GM19035 (cell line): Measurements from ENCODE around the gene PALLD.

Experiments
- ATAC-seq: cut with Tn5 transposase; IDR thresholded peaks from one replicate; pipeline ENCODE4 v1.9.1; 2021; ENCODE audit not compliant: unreplicated experiment

Gene PALLD

DNA sequence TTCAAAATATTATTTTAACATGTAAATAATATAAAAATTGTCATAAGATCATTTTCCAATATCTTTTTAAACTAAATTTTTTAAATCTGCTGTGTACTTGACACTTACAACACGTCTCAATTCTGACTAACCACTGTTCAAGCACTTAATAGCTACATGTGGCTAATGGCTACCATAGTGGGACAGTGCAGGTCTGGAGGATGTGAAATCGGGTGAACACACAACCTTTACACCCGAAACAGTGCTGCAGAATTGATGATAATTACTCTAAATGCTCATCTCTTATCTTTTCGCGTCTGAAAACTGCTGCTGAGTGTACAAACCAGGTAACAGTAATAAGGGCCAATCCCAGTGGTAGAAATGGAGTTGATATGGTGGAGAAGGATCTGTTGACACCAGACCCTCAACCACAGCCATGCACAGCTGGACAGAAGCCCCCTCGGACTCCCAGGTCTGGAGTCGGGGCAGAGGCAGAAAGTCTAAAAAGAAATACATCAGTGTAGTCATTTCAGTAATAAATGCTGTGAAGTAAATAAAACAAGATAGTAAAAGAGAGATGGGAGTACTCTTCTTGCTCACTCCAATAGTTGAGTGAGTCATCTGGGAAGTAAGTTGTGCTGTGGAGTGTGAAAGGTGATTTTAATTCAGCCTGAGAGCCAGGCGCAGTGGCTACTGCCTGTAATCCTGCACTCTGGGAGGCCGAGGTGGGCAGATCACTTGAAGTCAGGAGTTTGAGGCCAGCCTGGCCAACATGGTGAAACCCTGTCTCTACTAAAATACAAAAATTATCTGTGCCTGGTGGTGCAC, 363.2 kb downstream of the PALLD start:
- peak; percentile 95 for ATAC-seq

DNA sequence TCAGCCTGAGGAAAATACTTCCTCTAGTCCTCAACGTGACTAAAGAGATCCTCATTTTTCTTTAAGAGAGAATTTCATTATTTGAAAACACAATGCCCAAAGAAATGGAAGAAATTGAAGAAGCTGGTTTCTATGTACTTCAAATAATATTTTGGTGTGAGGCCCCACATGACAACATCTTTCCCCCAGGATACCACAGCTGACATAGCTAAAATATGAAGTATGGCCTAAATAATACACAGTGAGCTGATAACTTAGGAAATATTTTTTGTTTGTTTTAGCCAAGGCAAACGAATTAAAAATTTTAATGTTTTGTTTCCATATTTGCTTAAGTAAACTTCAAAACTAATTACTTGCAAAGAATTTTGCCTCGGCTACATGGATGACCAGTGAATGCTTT, 364.0 kb downstream of the PALLD start:
- no peak for ATAC-seq

DNA sequence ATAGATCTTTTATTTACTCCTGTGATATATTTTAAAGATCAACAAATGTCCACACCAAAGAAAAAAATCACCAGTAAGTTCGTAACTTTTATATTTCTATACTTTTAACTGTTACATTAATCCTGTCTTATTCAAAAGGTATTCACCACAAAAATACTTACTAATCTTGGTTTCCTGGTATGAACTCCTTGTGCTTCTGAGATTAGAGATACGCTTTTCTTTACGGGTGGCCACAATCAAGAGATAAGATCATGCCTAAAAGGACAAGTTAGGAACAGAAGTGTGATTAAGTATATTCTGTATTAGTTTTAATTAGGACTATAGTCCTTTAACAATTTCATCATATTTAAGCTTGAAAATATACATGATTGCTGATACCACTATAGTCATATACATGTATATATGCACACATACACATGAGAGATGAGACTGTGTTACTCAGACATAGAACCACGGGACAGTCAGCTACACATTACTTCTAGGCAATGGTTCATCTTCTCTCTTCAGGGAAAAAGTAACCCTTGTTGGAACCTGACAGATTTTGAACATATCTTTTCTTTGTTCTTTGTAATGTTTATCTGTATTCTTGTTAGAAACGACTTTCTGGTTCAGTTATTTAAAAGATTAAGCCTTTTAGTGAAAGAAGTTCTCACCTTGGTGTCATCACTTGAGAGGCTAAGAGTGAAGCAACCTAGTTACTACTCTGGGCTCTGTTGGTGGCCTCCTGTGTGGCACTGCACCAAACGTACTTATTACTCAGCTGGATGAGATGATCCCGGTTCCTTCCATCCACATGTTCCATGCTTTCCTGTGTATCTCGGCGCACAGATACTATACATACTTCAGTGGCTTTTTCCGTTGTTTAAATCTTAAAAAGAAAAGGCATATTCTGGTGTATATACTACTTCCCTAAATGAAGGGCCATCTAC, 367.1 kb downstream of the PALLD start:
- no peak for ATAC-seq

DNA sequence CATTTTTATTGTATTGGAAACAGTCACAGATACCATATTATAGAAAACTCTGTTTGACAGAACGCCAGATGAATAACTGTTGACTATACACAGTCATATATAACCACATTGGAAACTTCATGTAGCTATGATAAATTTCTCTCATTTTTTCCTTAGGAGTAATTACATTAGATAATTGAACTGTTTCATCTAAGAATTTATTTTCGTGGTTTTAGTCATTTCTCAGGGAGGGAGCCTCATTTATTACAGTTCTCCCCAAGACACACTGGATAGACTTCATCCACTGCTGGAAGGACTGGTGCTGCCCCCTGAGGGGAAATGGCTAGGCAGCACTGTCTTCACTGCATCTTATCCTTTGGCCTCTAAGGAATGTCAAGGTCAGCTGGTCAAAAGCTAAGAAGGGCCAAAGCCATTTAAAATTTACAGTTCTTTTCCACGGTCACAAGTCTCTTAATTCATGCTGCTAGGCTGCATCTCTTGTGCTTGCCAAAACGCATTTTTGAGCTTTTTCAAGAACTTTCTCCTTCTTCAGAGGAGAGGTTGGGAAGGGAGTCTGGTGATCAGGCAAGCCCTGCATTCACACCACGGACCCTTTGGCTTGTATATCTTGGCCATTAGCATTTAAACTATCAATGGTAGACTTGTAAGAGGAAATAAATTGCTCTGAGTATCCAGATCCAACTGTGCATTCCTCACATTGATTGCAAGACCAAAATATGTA, 368.1 kb downstream of the PALLD start:
- no peak for ATAC-seq

DNA sequence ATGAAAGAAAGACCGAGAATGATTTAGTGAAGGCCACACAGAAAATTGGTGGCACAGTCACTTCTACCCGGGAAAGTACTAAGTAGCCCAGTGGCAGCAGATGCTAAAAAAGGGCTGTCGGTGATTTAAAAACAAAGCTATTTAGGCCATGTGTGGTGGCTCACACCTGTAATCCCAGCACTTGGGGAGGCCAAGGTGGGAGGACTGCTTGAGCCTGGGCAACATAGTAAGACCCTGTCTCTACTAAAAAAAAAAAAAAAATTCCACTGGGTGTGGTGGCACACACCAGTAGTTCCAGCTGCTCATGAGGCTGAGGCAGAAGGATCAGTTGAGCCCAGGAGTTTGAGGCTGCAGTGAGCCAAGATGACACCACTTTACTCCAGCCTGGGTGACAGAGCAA, 369.0 kb downstream of the PALLD start:
- no peak for ATAC-seq

DNA sequence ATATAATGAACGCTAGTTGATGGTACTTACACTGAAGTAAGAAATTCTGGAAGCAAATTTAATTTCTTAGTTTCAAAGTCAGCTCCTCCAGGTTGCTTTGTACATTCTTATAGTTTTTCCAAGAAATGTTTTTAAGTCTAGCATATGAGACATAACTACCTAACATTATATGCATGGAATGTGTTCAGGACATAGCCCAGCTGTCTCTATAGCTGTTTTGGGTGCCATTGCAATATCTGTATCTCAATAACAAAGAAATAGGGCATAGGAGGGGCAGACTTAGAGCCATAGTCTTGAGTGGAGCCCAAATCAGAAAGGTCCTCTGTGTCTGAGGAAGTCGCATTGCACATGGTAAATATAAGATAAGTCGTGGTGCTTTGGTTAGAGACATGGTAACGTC, 369.8 kb downstream of the PALLD start:
- ATAC-seq, result no peak

DNA sequence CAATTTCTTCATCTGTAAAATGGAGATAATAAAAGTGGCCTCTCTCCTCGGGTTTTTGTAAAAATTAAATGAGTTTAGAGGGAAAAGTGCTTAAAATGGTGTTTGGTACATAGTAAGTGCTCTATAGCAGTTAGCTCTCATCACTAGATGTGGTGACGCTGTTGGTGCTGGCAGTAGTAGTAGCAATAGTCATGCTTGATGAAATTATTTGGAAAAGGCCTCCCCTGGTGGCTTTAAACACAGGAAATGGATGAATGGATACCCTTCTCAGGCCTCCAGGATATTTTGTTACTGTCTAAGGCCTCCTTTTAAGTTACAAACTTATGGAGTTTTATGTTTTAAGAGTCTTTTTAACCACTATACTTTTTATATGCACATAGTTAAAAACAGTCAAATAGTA, 370.3 kb downstream of the PALLD start:
- no peak for ATAC-seq

DNA sequence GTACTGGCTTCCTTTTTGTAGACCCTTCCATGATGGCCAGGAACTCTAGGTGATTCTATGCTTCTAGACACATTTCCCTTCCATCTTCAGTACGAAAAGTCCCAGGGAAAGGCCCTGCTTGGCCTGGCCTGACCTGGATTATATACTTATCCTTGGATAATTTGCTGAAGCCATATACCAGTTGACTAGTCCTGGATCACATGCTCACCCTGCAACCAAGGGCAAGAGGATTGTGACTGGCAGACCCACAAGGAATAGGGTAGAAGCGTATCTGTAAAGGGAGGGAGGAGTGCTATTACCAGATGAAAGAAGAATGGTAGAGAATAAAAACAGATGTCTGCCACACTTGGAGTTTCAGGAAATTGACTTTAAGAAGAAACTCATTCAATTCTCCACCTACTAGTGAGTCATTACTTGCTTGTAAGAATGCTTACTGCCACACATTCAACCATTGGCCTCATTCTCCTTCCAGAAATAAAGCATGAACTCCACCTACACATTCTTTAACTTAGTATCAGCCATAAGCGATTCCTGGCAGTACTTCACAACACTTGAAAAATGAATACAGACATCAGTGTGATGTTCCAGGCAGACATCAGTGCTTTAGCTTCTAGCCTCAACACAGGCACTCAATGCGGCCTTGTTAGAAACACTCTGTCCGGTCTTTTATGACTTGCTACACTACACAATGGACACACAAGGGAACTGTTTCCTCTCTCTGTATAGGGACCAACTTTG, 371.4 kb downstream of the PALLD start:
- no peak for ATAC-seq

DNA sequence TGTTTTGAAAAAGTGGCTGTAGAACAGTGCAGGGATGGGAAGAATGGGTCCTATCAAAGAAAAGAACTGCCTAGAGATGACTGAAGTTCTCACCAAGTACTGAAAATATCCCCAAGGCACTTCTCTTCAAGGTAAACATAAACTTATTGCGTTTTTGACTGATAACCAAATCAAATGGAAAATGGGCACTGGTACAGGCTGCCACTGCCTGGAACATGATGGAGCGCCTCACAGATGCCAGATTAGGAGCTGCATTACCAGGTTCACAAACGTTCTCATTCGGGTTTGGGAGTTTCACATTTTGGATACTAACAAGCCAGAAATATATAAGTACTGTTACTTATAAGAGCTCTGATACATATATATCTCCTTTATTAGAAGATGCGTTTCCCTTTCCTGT, 371.9 kb downstream of the PALLD start:
- no peak for ATAC-seq

DNA sequence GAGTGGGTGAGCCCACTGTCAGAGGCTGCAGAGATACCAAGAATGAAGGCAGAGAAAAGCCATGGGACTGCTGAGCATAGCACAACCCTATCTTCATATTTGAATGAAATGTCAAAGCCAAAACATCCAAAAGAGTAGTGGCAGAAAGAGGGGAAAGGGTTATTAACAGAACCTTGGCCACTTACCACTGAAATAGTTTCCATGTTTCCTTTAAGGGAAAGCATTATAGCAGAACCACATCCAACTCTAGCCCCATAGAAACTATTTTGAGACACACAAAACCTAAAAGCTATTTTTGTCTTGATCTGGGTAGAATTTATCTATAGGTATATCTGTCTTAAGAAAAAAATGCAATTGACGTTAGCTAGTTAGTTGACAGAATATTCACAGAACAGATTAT, 373.2 kb downstream of the PALLD start:
- no peak for ATAC-seq

DNA sequence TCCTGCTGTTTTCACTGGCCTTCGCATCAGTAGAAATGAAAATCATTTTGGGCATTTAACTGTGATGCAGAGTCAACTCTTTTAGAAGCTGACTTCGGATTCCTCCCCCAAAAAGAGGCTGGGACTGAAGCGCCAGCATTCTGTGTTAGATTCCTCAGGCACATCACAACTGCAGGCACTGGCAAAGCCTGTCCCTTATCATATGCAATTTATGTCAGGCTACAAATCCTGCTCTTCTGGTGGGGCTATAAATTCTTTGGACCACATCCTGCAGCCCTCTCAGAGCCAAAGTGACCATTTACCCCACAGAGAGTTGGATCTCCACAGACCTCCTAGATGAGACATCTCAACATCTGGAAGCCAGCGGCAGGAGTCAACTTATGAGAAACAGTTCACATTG, 374.8 kb downstream of the PALLD start:
- ATAC-seq, result no peak

DNA sequence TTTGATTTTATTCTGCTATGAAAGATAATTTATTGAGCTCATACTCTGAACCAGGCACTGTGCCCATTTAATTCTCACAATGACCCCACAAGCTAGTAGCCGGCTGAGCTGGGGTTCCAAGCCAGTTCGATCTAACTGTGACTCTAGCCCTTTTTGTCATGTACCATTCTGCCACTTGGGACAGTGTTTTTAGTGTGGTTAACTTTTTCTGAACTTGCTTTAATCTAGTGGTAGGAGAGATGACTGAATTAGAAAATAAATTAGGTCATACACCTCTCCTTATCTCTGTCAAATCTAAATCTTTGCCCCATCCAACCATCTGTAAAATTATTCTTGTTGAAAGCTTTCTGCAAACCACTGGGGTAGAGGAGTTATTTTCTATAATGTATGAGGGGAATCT, 377.2 kb downstream of the PALLD start:
- ATAC-seq, result no peak

DNA sequence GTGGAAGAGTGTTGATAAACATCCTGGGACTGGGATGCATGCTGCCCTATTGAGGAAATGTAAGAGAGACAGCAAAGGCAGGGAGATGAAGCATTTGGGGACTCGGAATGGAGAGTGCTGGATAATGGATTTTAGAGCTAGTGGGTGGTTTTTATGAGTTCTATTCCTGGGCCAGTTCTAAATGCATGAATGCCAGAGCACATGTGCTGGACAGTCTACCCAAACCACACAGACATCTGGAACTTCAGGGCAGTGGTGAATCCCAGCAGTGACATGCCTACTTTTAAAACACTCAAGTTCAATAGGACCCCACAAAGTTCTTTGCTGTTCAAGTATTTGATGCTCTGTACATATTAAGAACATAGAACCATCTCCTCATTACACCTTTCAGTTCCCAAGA, 379.3 kb downstream of the PALLD start:
- no peak for ATAC-seq

DNA sequence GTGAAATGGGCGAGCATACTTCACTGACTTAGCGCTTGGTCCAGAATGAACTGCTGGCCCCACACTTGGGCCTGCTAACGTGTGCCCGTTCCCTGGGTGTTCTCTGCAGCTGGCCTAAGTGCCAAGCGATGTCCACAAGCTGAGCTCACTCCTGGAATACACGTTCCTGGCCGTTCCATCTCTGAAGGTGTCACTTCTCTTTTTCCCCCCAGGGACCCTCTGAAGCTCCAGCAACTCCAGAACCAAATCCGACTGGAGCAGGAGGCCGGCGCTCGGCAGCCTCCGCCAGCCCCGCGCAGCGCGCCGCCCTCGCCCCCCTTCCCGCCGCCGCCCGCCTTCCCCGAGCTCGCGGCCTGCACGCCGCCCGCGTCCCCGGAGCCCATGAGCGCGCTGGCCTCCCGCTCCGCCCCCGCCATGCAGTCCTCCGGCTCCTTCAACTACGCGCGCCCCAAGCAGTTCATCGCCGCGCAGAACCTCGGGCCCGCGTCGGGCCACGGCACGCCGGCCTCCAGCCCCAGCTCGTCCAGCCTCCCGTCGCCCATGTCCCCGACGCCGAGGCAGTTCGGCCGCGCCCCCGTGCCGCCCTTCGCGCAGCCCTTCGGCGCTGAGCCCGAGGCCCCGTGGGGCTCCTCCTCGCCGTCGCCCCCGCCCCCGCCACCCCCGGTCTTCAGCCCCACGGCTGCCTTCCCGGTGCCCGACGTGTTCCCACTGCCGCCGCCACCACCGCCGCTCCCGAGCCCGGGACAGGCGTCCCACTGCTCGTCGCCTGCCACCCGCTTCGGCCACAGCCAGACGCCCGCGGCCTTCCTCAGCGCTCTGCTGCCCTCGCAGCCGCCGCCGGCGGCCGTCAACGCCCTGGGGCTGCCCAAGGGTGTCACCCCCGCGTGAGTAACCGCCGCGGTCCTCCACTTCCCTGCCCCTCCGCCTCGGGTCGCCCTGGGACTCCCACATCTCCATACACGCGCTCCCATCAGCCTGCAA, 380.9 kb downstream of the PALLD start:
- peak; percentile 50 for ATAC-seq

DNA sequence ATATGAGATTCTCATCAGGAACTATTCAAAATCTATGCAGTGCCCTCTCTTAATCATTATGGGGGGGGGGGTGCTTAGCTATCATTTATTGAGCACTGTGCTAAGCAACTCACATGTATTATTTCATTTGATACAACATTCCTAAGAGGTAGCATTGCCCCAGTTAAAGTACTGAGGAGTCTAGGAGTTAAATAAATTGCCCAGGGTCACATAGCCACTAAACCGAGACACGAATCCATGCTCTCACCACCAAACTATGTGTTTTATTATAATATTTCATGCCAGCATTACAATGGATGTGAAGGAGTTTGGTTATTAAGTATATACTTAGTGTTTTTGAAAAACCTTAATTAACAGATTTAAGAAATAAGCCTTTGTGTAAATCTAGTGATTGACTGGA, 381.8 kb downstream of the PALLD start:
- ATAC-seq, result no peak

DNA sequence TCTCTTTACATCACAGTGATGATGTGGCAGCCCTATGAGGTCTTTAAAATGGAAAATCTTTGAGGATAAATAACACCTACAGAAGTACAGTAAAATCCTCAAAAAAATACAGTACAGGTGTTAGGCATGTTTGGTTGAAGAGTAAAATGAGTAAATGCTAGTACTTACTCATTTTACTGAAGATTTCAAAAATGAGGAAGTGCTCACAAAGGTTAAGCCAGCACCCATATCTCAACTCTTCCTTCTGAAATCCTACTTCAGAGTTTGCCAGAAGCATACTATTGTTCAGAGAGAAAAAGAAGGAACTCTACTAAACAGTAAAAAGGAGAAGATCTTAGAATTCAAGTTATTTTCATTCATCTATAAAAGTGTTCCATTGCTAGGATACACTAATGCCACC, 382.3 kb downstream of the PALLD start:
- no peak for ATAC-seq

DNA sequence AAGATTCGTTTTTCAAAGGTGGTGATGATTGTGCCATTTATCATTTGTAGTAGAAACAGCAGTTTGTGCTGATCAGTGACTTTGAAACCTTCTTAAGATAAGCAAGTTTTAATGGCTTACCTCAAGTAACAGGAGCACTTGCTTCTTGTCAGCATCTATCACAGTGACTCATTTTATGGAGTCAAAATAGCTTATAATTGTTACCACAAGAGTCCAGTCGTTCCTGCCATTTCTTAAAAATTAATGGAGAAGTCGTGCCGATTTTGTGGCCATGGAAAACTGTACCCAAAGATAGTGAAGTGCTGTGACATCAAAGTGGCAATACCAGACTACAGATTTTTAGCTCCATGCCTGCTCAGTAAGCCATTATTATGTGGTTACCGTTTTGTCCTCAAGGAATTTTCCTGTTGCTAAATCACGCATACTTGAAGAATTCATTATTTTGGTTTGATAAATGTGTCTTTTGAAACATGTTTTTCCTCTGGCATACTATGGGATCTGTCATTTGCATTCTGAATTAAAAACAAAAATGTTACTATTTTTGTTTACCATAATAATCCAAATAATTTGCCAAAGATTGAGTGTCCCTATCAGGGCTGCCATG, 383.3 kb downstream of the PALLD start:
- ATAC-seq, result no peak

DNA sequence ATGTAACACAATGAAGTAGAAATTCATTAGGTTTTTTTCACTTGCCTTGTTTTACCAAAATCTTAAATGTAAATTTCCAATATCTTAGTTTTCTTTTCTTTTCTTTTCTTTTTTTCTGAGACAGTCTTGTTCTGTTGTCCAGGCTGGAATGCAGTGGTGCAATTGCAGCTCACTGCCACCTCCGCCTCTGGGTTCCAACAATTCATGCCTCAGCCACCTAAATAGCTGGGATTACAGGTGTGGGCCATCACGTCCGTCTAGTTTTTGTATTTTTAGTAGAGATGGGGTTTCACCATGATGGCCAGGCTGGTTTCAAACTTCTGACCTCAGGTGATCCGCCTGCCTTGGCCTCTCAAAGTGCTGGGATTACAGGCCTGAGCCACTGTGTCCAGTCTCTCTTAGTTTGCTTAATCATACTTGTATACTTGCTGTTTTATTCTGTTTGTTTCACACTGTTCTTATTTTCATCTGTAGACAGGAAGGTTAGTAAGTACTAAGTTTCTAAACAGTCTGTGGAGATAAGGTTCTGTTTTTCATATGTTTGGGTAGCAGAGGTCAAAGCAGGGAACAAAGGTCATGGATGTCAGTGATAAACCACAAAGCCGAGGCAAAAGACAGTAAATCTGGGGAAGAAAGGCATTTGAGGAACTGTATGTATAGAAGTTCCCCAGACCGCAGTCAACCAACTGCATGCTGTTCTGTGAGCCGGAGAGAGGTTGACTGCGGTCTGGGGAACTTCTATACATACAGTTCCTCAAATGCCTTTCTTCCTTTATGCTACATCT, 384.2 kb downstream of the PALLD start:
- ATAC-seq, result peak; percentile 42
